GM12878 (cell line): ENCODE results near the gene ZMIZ1. TPM values are rescaled to one million over a fixed set of nuclear protein-coding genes. Genes with fewer than 3 reads are reported as not detected.

ENCODE experiments used
- ATF3 ChIP-seq: IDR thresholded peaks from 2 replicates; pipeline ENCODE4 v1.6.1; 2011; ENCODE audit warnings: low read depth, mild to moderate bottlenecking, low read length, moderate library complexity, borderline replicate concordance; ENCODE audit errors: extremely low read depth
- ATF7 ChIP-seq: fragments of 450-650 bp; IDR thresholded peaks from 2 replicates; pipeline ENCODE4 v1.6.1; 2016; ENCODE audit warnings: low read depth, mild to moderate bottlenecking
- BCL11A ChIP-seq: IDR thresholded peaks from 2 replicates; pipeline ENCODE4 v1.6.1; 2011; ENCODE audit warnings: low read depth, low read length
- CHD2 ChIP-seq: IDR thresholded peaks from 2 replicates; pipeline ENCODE4 v1.6.1; 2011; ENCODE audit warnings: low read depth, low read length, improper control_type of control experiment, borderline replicate concordance
- FOXK2 ChIP-seq: fragments of 450-650 bp; IDR thresholded peaks from 2 replicates; pipeline ENCODE4 v1.6.1; 2017; ENCODE audit warnings: mild to moderate bottlenecking, moderate library complexity
- FOXM1 ChIP-seq: IDR thresholded peaks from 2 replicates; pipeline ENCODE4 v1.6.1; 2012; ENCODE audit warnings: low read depth, mild to moderate bottlenecking, inconsistent platforms, low read length, moderate library complexity
- HDAC2 ChIP-seq: fragments of 200-600 bp; sonication (generic); IDR thresholded peaks from 2 replicates; pipeline ENCODE4 v1.6.1; 2017
- HDGF ChIP-seq: fragments of 450-650 bp; IDR thresholded peaks from 2 replicates; pipeline ENCODE4 v1.6.1; 2016; ENCODE audit warnings: antibody characterized with exemption
- MEF2A ChIP-seq: IDR thresholded peaks from 2 replicates; pipeline ENCODE4 v1.6.1; 2011; ENCODE audit warnings: low read depth, mild to moderate bottlenecking, low read length, moderate library complexity; ENCODE audit not compliant: insufficient read depth
- NBN ChIP-seq: fragments of 450-650 bp; IDR thresholded peaks from 2 replicates; pipeline ENCODE4 v1.6.1; 2016
- NFYA ChIP-seq: IDR thresholded peaks from 2 replicates; pipeline ENCODE4 v1.6.1; 2011; ENCODE audit warnings: low read depth, mild to moderate bottlenecking, low read length, improper control_type of control experiment, borderline replicate concordance
- NFYB ChIP-seq: IDR thresholded peaks from 2 replicates; pipeline ENCODE4 v1.6.1; 2011; ENCODE audit warnings: low read depth, mild to moderate bottlenecking, low read length, improper control_type of control experiment, moderate library complexity; ENCODE audit not compliant: insufficient read depth
- NR2F1 ChIP-seq: fragments of 450-650 bp; conservative IDR thresholded peaks from 2 replicates; pipeline ENCODE4 v1.6.1; 2017; ENCODE audit warnings: mild to moderate bottlenecking
- POLR2AphosphoS2 ChIP-seq: IDR thresholded peaks from 2 replicates; pipeline ENCODE4 v1.6.1; 2011; ENCODE audit warnings: low read depth, mild to moderate bottlenecking, low read length, improper control_type of control experiment, moderate library complexity
- PRDM15 ChIP-seq: fragments of 450-650 bp; formaldehyde crosslinking; IDR thresholded peaks from 2 replicates; pipeline ENCODE4 v1.4.0; 2020; ENCODE audit warnings: mild to moderate bottlenecking, moderate library complexity
- RFX5 ChIP-seq: IDR thresholded peaks from 2 replicates; pipeline ENCODE4 v1.6.1; 2011; ENCODE audit warnings: low read depth, low read length, improper control_type of control experiment
- SIN3A ChIP-seq: IDR thresholded peaks from 2 replicates; pipeline ENCODE4 v1.6.1; 2012; ENCODE audit warnings: low read depth, low read length, improper control_type of control experiment
- TCF12 ChIP-seq: IDR thresholded peaks from 2 replicates; pipeline ENCODE4 v1.6.1; 2011; ENCODE audit warnings: low read depth, mild to moderate bottlenecking, low read length
- TCF7 ChIP-seq: IDR thresholded peaks from 2 replicates; pipeline ENCODE4 v1.6.1; 2014; ENCODE audit warnings: antibody characterized with exemption, borderline replicate concordance
- ZNF217 ChIP-seq: fragments of 450-650 bp; IDR thresholded peaks from 2 replicates; pipeline ENCODE4 v1.6.1; 2017; ENCODE audit warnings: antibody characterized with exemption, mild to moderate bottlenecking
- ZNF592 ChIP-seq: fragments of 450-650 bp; IDR thresholded peaks from 2 replicates; pipeline ENCODE4 v1.6.1; 2017; ENCODE audit warnings: mild to moderate bottlenecking, moderate library complexity
- ZNF622 ChIP-seq: fragments of 450-650 bp; IDR thresholded peaks from 2 replicates; pipeline ENCODE4 v1.6.1; 2017; ENCODE audit warnings: mild to moderate bottlenecking, inconsistent platforms
- ZZZ3 ChIP-seq: IDR thresholded peaks from 2 replicates; pipeline ENCODE4 v1.6.1; 2011; ENCODE audit warnings: low read depth; ENCODE audit not compliant: control insufficient read depth, insufficient read length
- polyA plus RNA-seq, 11 experiments: library from polyadenylated mRNA; depleted of rRNA in 4 of 11; unstranded in 6 of 11; stranded (reverse) in 5 of 11; fragments of >200 nt; fragmentation: Nextera tagmentation in 4 of 11; fragmentation: Illumina TruSeq in 1 of 11; extraction: Ambion mirVana in 4 of 11; extraction: Trizol in 1 of 11; gene quantifications; 1 replicate in 1 of 11; 2 replicates in 10 of 11; pipeline versions ENCODE4 v1.2.1 to v1.2.3, GENCODE V29; 2011 to 2016; ENCODE audit warnings: inconsistent platforms in 2 of 11, missing spikeins in 2 of 11, low read depth in 1 of 11
- total RNA-seq, 4 experiments: library from RNA; depleted of rRNA in 3 of 4; stranded (reverse); fragments of >200 nt in 3 of 4; fragmentation: Illumina TruSeq in 1 of 4; extraction: Trizol in 1 of 4; gene quantifications; 2 replicates each; pipeline versions ENCODE4 v1.2.1 to v1.2.3, GENCODE V29; 2013 to 2021

ZMIZ1 gene
- total and polyA plus RNA-seq, 10 of the 15 experiments (the other 5 are each of a cell fraction or from before 2014, with no cell fraction given): 3.1 to 82.3 (median 14.9) TPM

GRCh38 chr10:79347894-79348639, 279.3 kb downstream of the ZMIZ1 start (continued):
- TF ChIP-seq ZNF592 (no peak), NBN (peak; percentile 61), PRDM15 (CRISPR knock-in tag) (no peak; the same call in 1 of the 2 replicates), ZZZ3 (no peak), ATF3 (no peak), NR2F1 (peak; percentile 41; the same call in 1 of the 2 replicates), NFYA (no peak), CHD2 (peak; percentile 31; the same call in 1 of the 2 replicates), POLR2AphosphoS2 (0 out of 2 replicates have a peak, but pooled peaks have one; percentile 33), FOXM1 (no peak), TCF7 (no peak), HDAC2 (no peak), FOXK2 (no peak; the same call in 1 of the 2 replicates), SIN3A (peak; percentile 68), HDGF (peak; percentile 80; the same call in 1 of the 2 replicates), BCL11A (no peak), MEF2A (no peak), TCF12 (peak; percentile 71; the same call in 1 of the 2 replicates), ZNF622 (no peak), NFYB (no peak), ATF7 (no peak), RFX5 (no peak), ZNF217 (no peak)
